Upper lobe of right lung (tissue), 1 donor: ENCODE measurements around the gene NIT1. TPM values are rescaled to one million over a fixed set of nuclear protein-coding genes. Genes with fewer than 3 reads are reported as not detected.

Experiments used
- ATAC-seq: fragments of 200-7000 bp; cut with Tn5 transposase; one replicate; pipeline ENCODE4 v1.9.1; 2020; ENCODE audit warnings: mild to moderate bottlenecking, moderate library complexity
- DNase-seq: peaks from one replicate; pipeline ENCODE4 v3.0.0-alpha.2; 2020
- H3K27ac ChIP-seq: fragments of 200-600 bp; one replicate; pipeline ENCODE4 v1.8.0; 2022
- H3K27me3 ChIP-seq: fragments of 200-600 bp; one replicate; pipeline ENCODE4 v1.8.0; 2022; ENCODE audit warnings: mild to moderate bottlenecking
- H3K36me3 ChIP-seq: fragments of 200-600 bp; one replicate; pipeline ENCODE4 v1.8.0; 2022
- H3K4me1 ChIP-seq: fragments of 200-600 bp; one replicate; pipeline ENCODE4 v1.8.0; 2022
- H3K4me3 ChIP-seq: fragments of 200-600 bp; one replicate; pipeline ENCODE4 v1.8.0; 2022; ENCODE audit warnings: mild to moderate bottlenecking
- H3K9me3 ChIP-seq: fragments of 200-600 bp; one replicate; pipeline ENCODE4 v1.8.0; 2022
- intact Hi-C: fragments of 100-400 bp; cut with DNase I; formaldehyde crosslinking; loops from one replicate; pipeline ENCODE4 v1.11.0; 2022
- long read RNA-seq: library from polyadenylated mRNA; unstranded; transcript quantifications from one replicate; pipeline ENCODE4 v2.0.0, GENCODE V29; 2021
- total RNA-seq: library from RNA; stranded (reverse); fragmentation: NEBNext Ultra II Directional; extraction: Animal tissue kit (Norgen Biotek cat#: 25700); gene quantifications from one replicate; pipeline ENCODE4 v1.2.1, GENCODE V29; 2021
- TF ChIP-seq, protein P1 (sequence below): fragments of 200-600 bp; IDR thresholded peaks from one replicate; pipeline ENCODE4 v1.8.0; 2022; ENCODE audit warnings: antibody characterized with exemption
- donor health status: DM: no; HTN: yes; CAD: no; lungs with severe emphysema.

The NIT1 gene, protein sequence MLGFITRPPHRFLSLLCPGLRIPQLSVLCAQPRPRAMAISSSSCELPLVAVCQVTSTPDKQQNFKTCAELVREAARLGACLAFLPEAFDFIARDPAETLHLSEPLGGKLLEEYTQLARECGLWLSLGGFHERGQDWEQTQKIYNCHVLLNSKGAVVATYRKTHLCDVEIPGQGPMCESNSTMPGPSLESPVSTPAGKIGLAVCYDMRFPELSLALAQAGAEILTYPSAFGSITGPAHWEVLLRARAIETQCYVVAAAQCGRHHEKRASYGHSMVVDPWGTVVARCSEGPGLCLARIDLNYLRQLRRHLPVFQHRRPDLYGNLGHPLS
- 42.1 TPM for total RNA-seq
- long read RNA-seq, transcript NIT1-216 (6 exons, 1,351 nt) = minor isoform, 8 of 60 reads
- long read RNA-seq, transcript NIT1-203 (7 exons, 1,362 nt) = major isoform, 39 of 60 reads
- long read RNA-seq, partial matches to known transcripts = 3 of 60 reads
- long read RNA-seq, other reads (novel, unspliced or antisense) = 10 of 60 reads

DNA sequence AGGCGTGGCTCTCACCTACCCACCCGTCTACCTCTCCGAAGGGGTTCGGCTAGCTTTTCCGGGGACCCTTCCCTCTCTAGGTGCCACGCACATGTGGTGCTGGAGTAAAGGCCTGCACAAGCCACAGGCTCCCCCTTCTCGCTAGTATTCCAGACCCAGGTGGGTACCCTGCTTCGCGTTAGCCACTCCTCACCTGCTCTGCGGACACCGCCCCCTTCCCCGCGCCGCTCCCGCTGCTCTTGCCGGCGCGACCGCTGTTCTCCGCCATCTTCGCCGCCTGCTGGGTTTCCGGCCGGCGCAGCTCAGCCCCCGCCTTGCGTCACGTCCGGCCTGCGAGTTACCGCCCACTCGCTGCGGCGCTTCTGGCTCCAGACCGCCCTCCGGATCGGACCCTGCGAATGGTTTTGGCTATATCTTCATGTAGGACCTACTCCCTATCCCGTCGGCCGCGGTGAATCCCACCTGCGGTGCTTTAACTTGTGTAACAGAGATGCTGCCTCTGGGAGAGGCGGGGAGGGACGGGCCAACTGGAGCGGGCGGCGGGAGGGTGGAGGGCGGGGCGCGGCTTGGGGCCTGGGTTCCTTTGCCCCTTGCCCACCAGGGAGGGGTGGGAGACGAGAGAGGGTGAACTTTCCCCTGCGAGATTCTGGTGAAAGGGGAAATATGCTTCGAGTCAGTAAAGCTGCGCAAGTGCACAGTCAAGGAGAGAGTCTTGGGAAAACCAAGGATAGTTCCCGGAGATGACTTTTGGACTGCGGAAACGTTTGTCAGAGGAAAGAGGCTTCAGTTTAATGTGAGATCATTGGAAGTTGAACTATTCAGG, at the start of gene NIT1, which contains the start of gene PFDN2:
Gene NIT1, plus strand, starts transcription at position 347 of the 823 bp plus-strand sequence. Its CDS starts 72 bp downstream, at position 419.
Gene PFDN2, minus strand, starts transcription at position 279 of the 823 bp plus-strand sequence. Its CDS starts 11 bp downstream, at position 268.
- H3K4me3 ChIP-seq = peak within 1 kb of the TSS; percentile 100
- intact Hi-C loops = no loop called here
- peak; percentile 92 for ATAC-seq
- DNase-seq = peak; percentile 94
- TF ChIP-seq, protein P1, sequence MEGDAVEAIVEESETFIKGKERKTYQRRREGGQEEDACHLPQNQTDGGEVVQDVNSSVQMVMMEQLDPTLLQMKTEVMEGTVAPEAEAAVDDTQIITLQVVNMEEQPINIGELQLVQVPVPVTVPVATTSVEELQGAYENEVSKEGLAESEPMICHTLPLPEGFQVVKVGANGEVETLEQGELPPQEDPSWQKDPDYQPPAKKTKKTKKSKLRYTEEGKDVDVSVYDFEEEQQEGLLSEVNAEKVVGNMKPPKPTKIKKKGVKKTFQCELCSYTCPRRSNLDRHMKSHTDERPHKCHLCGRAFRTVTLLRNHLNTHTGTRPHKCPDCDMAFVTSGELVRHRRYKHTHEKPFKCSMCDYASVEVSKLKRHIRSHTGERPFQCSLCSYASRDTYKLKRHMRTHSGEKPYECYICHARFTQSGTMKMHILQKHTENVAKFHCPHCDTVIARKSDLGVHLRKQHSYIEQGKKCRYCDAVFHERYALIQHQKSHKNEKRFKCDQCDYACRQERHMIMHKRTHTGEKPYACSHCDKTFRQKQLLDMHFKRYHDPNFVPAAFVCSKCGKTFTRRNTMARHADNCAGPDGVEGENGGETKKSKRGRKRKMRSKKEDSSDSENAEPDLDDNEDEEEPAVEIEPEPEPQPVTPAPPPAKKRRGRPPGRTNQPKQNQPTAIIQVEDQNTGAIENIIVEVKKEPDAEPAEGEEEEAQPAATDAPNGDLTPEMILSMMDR = no peak
- no peaks in the 10 kb centered on the region for H3K9me3 ChIP-seq
- peaks cover 61% of the 10 kb centered on the region for H3K4me1 ChIP-seq
- H3K36me3 ChIP-seq = peaks cover 33% of the 10 kb centered on the region
- H3K27me3 ChIP-seq = no peaks in the 10 kb centered on the region
- peak within 1 kb of the TSS; percentile 94 for H3K27ac ChIP-seq

DNA sequence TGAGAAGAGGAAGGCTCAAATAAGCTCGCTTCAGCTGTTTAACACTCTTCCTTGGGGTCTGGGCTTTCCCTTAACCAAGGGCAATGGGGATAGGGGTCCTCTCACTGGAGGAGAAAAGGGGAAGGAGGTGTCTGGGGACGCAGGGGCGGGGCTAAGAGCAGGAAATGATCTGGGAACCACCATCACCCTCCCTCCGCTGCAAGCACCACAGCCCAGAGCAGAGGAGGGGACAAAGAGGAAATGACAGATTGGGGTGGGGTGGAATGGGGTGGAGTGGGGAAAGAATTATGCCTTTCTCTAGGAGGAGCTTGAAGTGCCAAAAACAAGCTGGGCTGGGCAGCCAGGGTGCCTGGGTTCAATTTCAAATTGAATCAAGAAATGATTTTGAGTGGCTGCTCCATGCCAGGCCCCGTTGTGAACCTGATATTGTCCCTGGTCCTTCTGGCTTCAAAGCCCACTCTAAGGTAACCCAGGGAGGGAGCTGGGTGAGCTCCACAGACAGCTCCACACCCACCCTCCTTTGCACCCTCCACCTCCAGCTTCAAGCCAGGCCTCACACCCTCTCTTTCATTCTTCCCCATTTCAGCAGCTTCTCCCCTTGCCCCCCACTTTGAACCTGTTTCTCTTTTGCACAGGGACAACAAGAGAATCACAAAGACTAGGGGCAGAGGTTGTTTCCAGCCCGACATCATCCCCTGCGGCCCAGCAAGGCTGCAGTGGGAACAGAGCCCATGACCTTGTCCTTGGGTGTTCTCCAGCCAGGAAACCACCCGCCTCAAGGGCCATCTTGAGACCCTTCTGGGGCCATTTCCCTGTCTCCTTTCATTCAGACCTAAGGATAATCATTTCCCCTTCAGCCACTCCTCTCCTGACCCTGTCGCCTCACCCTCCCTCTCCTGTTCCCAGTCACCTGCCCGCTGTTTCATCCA, 49.3 kb upstream of the NIT1 start:
- no peaks in the 10 kb centered on the region for H3K36me3 ChIP-seq
- intact Hi-C loops = no loop called here
- peak overlapping the region; percentile 84 for H3K27ac ChIP-seq
- DNase-seq (peak; percentile 82), ATAC-seq (peak; percentile 85)
- H3K4me3 ChIP-seq = peak overlapping the region; percentile 54
- no peaks in the 10 kb centered on the region for H3K27me3 ChIP-seq
- TF ChIP-seq, protein P1 = no peak
- no peaks in the 10 kb centered on the region for H3K9me3 ChIP-seq
- H3K4me1 ChIP-seq = no peaks in the 10 kb centered on the region

DNA sequence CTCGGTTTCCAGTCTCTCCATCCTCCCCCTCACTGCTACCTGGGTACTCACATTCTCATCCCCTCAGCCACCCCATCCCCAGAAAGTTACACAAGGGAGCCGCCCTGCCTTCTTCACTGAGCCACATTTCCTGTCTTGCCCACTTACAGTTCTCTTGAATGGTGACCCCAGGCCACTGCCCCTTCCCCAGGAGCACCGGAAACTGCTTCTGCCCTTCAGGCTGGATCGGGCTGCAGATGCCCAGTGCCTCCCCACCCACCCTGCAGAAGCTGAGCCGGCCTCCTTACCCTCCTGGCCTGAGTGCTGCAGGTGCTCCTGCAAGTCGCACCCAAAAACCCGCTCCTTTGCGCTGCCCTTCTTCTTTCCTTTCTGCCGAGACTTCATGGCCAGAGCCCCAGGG, 48.7 kb upstream of the NIT1 start:
- intact Hi-C loops = no loop called here
- peak overlapping the region; percentile 54 for H3K4me3 ChIP-seq
- H3K36me3 ChIP-seq = no peaks in the 10 kb centered on the region
- H3K9me3 ChIP-seq = no peaks in the 10 kb centered on the region
- ATAC-seq (no peak), DNase-seq (no peak)
- TF ChIP-seq, protein P1 = no peak
- H3K27me3 ChIP-seq = no peaks in the 10 kb centered on the region
- H3K4me1 ChIP-seq = no peaks in the 10 kb centered on the region
- peak overlapping the region; percentile 84 for H3K27ac ChIP-seq

DNA sequence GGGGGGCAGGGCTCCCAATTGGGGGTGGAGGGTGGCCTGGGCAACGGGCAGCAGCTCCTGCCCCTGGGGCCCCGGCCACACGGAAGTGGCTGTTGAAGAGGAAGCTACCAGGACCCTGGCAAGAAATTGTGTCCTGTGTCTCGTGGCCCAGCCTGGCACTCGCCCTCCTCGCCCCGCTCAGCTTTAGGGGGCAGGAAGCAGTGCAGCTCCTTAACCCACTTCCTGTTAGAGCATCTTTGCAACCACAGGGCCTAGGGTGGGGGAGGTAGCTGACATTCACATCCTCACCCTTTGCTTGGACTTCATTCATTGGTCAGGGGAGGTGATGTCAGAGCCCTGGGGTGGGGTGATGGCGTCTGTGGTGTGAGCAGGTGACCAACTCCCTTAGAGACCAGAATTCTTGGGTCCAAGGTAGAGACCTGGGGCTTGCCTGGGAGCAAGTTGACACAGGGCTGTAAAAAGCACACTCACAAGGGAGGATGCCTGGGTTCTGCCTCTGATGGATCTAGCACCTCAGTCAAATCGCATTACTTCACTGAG, 48.1 kb upstream of the NIT1 start, which contains the start of gene ARHGAP30:
Gene ARHGAP30, minus strand, starts transcription at position 161 of the 540 bp plus-strand sequence. CDS start 267 bp downstream, outside the sequence.
- DNase-seq = peak; percentile 90
- peak; percentile 86 for ATAC-seq
- Histone ChIP-seq H3K4me3 (peak within 1 kb of the TSS; percentile 54), H3K27ac (peak within 1 kb of the TSS; percentile 84), H3K36me3 (no peaks in the 10 kb centered on the region), H3K27me3 (no peaks in the 10 kb centered on the region), H3K9me3 (no peaks in the 10 kb centered on the region), H3K4me1 (no peaks in the 10 kb centered on the region)
- TF ChIP-seq, protein P1 = no peak
- intact Hi-C loops = no loop called here
